GM19239 (cell line): ENCODE measurements around the gene PITPNM1.

Source experiments
- DNase-seq: peaks from one replicate; pipeline ENCODE4 v3.0.0; 2011; ENCODE audit warnings: low spot score; ENCODE audit not compliant: insufficient read length
- FAIRE-seq: peaks from 2 replicates; lab custom pipeline; 2011; peaks lifted over from hg19 to GRCh38; lab: Jason Lieb, UNC

PITPNM1 gene

DNA sequence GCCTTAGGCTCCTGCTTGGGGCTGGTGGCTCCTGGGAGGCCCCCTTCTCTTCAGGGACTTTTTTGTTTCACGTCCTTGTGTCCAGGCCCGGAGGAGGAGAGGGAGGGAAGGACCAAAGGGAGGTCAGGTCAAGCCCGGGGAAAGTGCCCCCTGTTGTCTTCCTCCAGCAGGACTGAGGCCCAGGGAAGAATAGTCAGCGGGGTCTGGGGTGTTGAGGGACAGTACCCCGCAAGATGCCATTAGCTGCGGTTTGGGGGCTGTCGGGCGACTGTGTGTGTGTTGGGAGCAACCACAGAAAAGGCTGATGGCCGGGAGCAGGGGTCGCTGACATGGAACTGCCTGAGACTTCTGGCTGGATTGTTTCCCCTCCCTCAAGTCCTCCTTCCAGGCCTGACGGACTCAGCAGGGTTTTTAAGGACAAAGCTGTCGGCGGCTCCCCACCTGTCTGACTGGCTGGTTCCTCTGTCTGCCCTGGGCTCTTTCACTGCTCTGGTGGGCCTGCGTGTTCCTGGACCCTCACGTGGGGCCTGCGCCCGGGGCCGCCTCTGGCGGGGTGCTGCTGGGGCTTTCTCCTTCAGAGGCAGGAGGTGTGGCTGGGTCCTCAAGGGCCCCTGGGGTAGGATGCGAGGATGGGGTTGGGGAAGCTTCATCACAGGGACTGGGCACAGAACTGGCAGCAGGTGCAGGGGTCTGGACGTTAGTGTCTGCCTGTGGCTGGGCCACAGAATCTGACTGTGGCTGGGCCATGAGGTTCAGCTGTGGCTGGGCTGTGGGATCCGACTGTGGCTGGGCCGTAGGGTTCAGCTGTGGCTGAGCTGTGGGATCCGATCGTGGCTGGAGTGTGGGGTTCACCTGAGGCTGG, 54.1 kb downstream of the PITPNM1 start:
- FAIRE-seq (no peak), DNase-seq (no peak)

DNA sequence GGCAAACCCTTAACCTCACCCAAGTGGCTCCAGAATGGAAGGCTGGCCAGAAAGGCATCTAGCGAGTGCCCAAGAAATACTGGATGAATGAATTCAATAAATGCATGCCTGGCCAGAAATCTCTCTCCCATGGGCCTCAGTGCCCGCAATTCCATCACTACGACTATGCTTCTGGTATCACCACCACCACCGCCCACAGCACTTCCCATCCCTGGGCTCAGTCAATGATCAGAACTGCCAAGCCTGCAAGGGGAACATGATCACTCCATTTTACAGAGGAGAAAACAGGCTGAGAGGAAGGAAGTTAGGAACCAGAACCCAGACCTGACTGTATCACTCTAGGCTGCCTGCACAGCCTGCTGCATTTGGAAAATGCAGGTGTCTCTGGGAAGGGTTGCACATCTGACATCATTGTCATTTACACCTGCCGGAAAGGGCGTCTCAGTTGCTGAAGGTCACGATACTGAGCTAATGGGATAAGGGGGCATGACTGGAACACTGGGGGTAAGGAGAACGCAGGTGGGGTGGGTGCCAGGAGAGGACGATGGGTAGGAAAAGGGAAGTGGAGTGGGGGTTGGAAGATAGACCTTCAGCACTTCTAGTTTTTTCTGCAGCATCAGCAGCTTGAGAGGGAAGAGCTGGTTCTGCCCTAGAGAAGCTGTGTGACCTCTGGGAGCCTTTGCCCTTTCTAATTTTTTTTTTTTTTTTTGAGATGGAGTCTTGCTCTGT, 55.9 kb downstream of the PITPNM1 start:
- no peak for DNase-seq
- FAIRE-seq: no peak

DNA sequence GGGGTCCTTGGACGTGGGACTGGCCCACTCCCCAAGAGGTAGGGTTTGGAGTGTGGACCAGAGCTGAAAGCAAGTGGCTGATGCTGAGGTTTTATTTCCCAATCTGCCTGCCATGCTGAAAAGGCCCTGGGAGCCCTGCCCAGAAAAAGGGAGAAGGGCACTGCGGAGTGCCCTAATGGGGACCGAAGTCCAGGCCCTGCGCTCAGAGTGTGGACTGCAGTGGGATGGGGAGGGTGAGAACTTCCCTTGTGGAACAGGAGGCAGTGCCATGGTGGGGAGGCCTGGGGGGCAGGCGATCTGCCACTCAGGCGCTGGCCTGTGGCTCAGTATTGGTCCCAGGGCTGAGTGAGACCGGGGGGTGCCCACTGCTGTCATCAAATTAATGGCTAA, 56.9 kb downstream of the PITPNM1 start:
- no peak for FAIRE-seq
- no peak for DNase-seq

DNA sequence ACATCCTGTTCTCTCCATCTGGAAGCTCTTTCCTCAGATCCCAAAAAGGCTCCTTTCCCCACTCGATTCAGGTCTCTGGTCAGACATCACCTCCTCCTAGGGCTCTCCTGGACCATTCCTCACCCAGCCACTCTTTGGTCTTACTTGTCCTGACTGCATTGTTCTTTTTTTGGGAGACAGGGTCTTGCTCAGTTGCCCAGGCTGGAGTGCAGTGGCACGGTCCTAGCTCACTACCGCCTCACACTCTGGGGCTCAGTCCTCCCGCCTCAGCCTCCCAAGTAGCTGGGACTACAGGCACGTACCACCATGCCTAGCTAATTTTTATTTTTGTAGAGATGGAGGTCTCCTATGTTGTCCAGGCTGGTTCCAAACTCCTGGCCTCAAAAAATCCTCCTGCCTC, 59.6 kb downstream of the PITPNM1 start:
- no peak for DNase-seq
- no peak for FAIRE-seq

DNA sequence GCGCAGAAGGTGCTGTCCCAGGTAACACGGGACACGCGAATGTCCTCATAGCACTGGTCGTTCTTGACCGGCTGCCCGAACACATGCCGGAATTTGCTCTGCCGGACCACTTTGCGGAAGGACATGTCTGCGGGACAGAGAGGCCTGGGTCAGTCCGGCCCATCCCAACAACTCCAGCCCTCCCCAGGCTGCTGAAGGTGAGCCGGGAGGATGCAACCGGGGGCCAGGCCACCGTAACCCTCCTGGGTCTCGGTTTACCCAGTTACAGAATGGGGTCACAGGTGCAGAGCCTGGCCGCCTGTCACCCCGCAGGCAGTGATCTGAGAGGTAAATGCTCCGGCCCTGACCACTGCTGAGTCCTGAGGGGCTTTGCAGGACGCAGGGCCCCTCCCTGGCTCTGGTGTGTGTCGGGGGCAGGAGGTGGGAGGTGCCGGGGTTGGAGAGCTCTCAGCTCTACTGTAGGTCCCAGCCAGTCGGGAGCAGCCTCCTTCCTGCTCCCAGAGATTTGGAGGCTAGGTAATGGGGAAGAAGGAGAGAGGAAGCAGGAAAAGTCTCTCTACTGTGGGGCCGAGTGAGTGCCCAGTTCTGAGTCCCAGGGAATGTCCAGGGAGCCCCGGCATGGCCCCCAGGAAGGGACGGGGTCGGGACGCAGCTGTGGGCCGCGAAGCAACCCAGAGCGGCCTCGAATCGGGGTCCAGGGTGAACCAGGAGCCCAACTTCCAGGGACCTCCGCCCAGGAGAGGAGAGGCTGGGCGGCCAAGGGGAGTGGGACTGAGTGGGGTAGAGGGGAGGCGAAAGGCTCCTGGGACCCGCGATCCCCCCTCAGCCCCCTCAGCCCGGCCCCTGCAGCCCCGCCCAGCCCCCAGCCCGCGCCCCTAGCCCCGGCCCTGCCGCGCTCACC, 62.4 kb downstream of the PITPNM1 start:
- FAIRE-seq: no peak
- DNase-seq: no peak
